Neural progenitor cell (in vitro differentiated cells): ENCODE measurements around the gene LYST. TPM values are rescaled to one million over a fixed set of nuclear protein-coding genes. Genes with fewer than 3 reads are reported as not detected.

Experiments used
- DNase-seq: peaks from one replicate; pipeline ENCODE4 v3.0.0-alpha.2; 2016; ENCODE audit warnings: low spot score
- H2AFZ ChIP-seq: fragments of 200-600 bp; sonication (generic); replicated peaks from 2 replicates; pipeline ENCODE4 v1.6.1; 2016; ENCODE audit warnings: antibody characterized with exemption
- H3F3A ChIP-seq: fragments of 200-600 bp; sonication (generic); 2 replicates; pipeline ENCODE4 v1.6.1; 2016; ENCODE audit warnings: antibody characterized with exemption, low read depth
- H3K27ac ChIP-seq: fragments of 200-600 bp; sonication (generic); 2 replicates; pipeline ENCODE4 v1.5.1; 2016; ENCODE audit warnings: mild to moderate bottlenecking
- H3K27me3 ChIP-seq: fragments of 200-600 bp; sonication (generic); 2 replicates; pipeline ENCODE4 v1.6.1; 2016; ENCODE audit warnings: mild to moderate bottlenecking, moderate library complexity
- H3K36me3 ChIP-seq: fragments of 200-600 bp; sonication (generic); 2 replicates; pipeline ENCODE4 v1.5.1; 2016
- H3K4me1 ChIP-seq: fragments of 200-600 bp; sonication (generic); 2 replicates; pipeline ENCODE4 v1.6.1; 2016; ENCODE audit warnings: mixed run types
- H3K4me2 ChIP-seq: fragments of 200-600 bp; sonication (generic); 2 replicates; pipeline ENCODE4 v1.6.1; 2016
- H3K4me3 ChIP-seq: fragments of 200-600 bp; sonication (generic); 2 replicates; pipeline ENCODE4 v1.5.1; 2016
- H3K79me2 ChIP-seq: fragments of 200-600 bp; sonication (generic); 2 replicates; pipeline ENCODE4 v1.6.1; 2016; ENCODE audit warnings: low read depth
- H3K9ac ChIP-seq: fragments of 200-600 bp; sonication (generic); 2 replicates; pipeline ENCODE4 v1.6.1; 2016
- H3K9me3 ChIP-seq: fragments of 200-600 bp; sonication (generic); 2 replicates; pipeline ENCODE4 v1.5.1; 2016; ENCODE audit warnings: low read depth
- H4K20me1 ChIP-seq: fragments of 200-600 bp; sonication (generic); 2 replicates; pipeline ENCODE4 v1.6.1; 2016; ENCODE audit warnings: low read depth
- H3K27ac Mint-ChIP-seq: 3 replicates; pipeline ENCODE4 v1.8.0; 2021; ENCODE audit warnings: mixed read lengths
- H3K27me3 Mint-ChIP-seq: 2 replicates; pipeline ENCODE4 v1.8.0; 2022; ENCODE audit warnings: low read depth, mild to moderate bottlenecking, inconsistent platforms, moderate library complexity, mixed read lengths; ENCODE audit not compliant: insufficient read depth
- H3K36me3 Mint-ChIP-seq: 3 replicates; pipeline ENCODE4 v1.8.0; 2021; ENCODE audit warnings: mixed read lengths
- H3K4me1 Mint-ChIP-seq: 3 replicates; pipeline ENCODE4 v1.8.0; 2021; ENCODE audit warnings: mixed read lengths
- H3K4me3 Mint-ChIP-seq: 3 replicates; pipeline ENCODE4 v1.8.0; 2021; ENCODE audit warnings: mild to moderate bottlenecking, moderate library complexity, mixed read lengths
- H3K9me3 Mint-ChIP-seq: 3 replicates; pipeline ENCODE4 v1.8.0; 2020; ENCODE audit warnings: mixed read lengths
- EZH2 ChIP-seq: fragments of 200-600 bp; sonication (generic); IDR thresholded peaks from 2 replicates; pipeline ENCODE4 v1.6.1; 2017; ENCODE audit warnings: antibody characterized with exemption, mild to moderate bottlenecking, moderate library complexity
- EZH2phosphoT487 ChIP-seq: fragments of 200-600 bp; sonication (generic); IDR thresholded peaks from 2 replicates; pipeline ENCODE4 v1.6.1; 2017; ENCODE audit warnings: antibody characterized with exemption
- total RNA-seq: library from RNA; depleted of rRNA; stranded (reverse); fragments of >200 nt; gene quantifications from 2 replicates; pipeline ENCODE4 v1.2.3, GENCODE V29; 2015; ENCODE audit warnings: low replicate concordance
- TF ChIP-seq, protein P1 (sequence below): fragments of 200-600 bp; sonication (generic); IDR thresholded peaks from 2 replicates; pipeline ENCODE4 v1.5.1; 2017; ENCODE audit warnings: antibody characterized with exemption, mild to moderate bottlenecking

The LYST gene
- total RNA-seq, 1 donor from 2014 or later, result 0.82 TPM

- Histone ChIP-seq H3K36me3 (no peaks in the 10 kb centered on the region), H3K9ac (no peak overlapping the region), H2AFZ (no peak overlapping the region), H4K20me1 (no peaks in the 10 kb centered on the region), H3K27me3 (peaks cover 39% of the 10 kb centered on the region), H3K27ac (no peak overlapping the region), H3K4me2 (no peak overlapping the region), H3K79me2 (no peaks in the 10 kb centered on the region), H3K4me3 (no peak overlapping the region), H3K9me3 (no peaks in the 10 kb centered on the region), H3K4me1 (peaks cover 5% of the 10 kb centered on the region), H3F3A (peaks cover 13% of the 10 kb centered on the region)
- no peak for DNase-seq
- Mint-ChIP-seq H3K4me1 (peaks cover 12% of the 10 kb centered on the region), H3K4me3 (no peak overlapping the region), H3K36me3 (no peaks in the 10 kb centered on the region), H3K27me3 (peaks cover 13% of the 10 kb centered on the region), H3K9me3 (no peaks in the 10 kb centered on the region), H3K27ac (no peak overlapping the region)
- no peak for TF ChIP-seq EZH2phosphoT487
- no peak for TF ChIP-seq EZH2
- TF ChIP-seq, protein P1, sequence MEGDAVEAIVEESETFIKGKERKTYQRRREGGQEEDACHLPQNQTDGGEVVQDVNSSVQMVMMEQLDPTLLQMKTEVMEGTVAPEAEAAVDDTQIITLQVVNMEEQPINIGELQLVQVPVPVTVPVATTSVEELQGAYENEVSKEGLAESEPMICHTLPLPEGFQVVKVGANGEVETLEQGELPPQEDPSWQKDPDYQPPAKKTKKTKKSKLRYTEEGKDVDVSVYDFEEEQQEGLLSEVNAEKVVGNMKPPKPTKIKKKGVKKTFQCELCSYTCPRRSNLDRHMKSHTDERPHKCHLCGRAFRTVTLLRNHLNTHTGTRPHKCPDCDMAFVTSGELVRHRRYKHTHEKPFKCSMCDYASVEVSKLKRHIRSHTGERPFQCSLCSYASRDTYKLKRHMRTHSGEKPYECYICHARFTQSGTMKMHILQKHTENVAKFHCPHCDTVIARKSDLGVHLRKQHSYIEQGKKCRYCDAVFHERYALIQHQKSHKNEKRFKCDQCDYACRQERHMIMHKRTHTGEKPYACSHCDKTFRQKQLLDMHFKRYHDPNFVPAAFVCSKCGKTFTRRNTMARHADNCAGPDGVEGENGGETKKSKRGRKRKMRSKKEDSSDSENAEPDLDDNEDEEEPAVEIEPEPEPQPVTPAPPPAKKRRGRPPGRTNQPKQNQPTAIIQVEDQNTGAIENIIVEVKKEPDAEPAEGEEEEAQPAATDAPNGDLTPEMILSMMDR, result no peak
Observed at GRCh38 chr1:235861857-235862256, 4.8 kb downstream of the LYST start.

DNA sequence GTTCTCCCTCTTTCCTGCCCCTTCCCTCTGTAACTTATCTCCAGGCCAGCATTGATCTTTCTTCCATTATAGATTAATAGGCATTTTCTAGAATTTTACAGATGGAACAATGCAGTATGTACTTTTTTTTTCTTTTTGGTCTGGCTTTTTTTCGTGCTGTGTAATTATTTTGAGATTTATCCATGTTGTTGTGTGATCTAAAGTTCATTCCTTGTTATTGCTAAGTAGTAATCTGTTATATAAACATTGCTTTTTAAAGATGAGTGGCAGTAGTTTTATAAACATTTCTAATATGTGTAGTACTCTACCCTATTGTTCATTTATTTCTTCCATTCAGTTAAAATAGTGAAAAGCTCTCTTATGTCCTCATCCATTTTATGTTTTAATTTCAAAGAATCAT lies 5.9 kb downstream of the LYST start:
- no peak overlapping the region for H3K4me2 ChIP-seq
- no peak overlapping the region for H2AFZ ChIP-seq
- no peaks in the 10 kb centered on the region for H3K79me2 ChIP-seq
- H3K36me3 ChIP-seq, result no peaks in the 10 kb centered on the region
- H3K36me3 Mint-ChIP-seq, result no peaks in the 10 kb centered on the region
- H3K4me3 ChIP-seq, result no peak overlapping the region
- no peak overlapping the region for H3K27ac Mint-ChIP-seq
- no peak for DNase-seq
- H3K4me3 Mint-ChIP-seq, result no peak overlapping the region
- H3K4me1 Mint-ChIP-seq, result peaks cover 10% of the 10 kb centered on the region
- H3K4me1 ChIP-seq, result peaks cover 5% of the 10 kb centered on the region
- H3F3A ChIP-seq, result peaks cover 5% of the 10 kb centered on the region
- peaks cover 42% of the 10 kb centered on the region for H3K27me3 ChIP-seq
- TF ChIP-seq EZH2, result no peak
- H3K27ac ChIP-seq, result no peak overlapping the region
- no peaks in the 10 kb centered on the region for H3K9me3 Mint-ChIP-seq
- H4K20me1 ChIP-seq, result no peaks in the 10 kb centered on the region
- no peak overlapping the region for H3K9ac ChIP-seq
- no peaks in the 10 kb centered on the region for H3K9me3 ChIP-seq
- H3K27me3 Mint-ChIP-seq, result peaks cover 13% of the 10 kb centered on the region

- Histone ChIP-seq H3K27ac (no peak overlapping the region), H3K4me2 (no peak overlapping the region), H4K20me1 (no peaks in the 10 kb centered on the region), H3K9ac (no peak overlapping the region), H3K27me3 (peaks cover 42% of the 10 kb centered on the region), H3K9me3 (no peaks in the 10 kb centered on the region), H3K4me1 (no peaks in the 10 kb centered on the region), H3F3A (no peaks in the 10 kb centered on the region), H2AFZ (no peak overlapping the region), H3K4me3 (no peak overlapping the region), H3K79me2 (no peaks in the 10 kb centered on the region), H3K36me3 (no peaks in the 10 kb centered on the region)
- no peak for DNase-seq
- TF ChIP-seq EZH2phosphoT487, result no peak
- no peak for TF ChIP-seq EZH2
- TF ChIP-seq, protein P1, result no peak
- peaks cover 9% of the 10 kb centered on the region for H3K27me3 Mint-ChIP-seq
- H3K9me3 Mint-ChIP-seq, result no peaks in the 10 kb centered on the region
- H3K36me3 Mint-ChIP-seq, result no peaks in the 10 kb centered on the region
- H3K27ac Mint-ChIP-seq, result no peak overlapping the region
- peaks cover 2% of the 10 kb centered on the region for H3K4me1 Mint-ChIP-seq
- no peak overlapping the region for H3K4me3 Mint-ChIP-seq
Observed at GRCh38 chr1:235859789-235860188, 6.9 kb downstream of the LYST start.

- peaks cover 1% of the 10 kb centered on the region for H3K27me3 Mint-ChIP-seq
- no peak overlapping the region for H3K4me3 Mint-ChIP-seq
Observed at GRCh38 chr1:235858766-235859165, 7.9 kb downstream of the LYST start.

More at GRCh38 chr1:235858766-235859165, 7.9 kb downstream of the LYST start:
- H3K9me3 Mint-ChIP-seq, result no peaks in the 10 kb centered on the region
- H3K9ac ChIP-seq, result no peak overlapping the region
- no peak overlapping the region for H2AFZ ChIP-seq
- no peak overlapping the region for H3K27ac ChIP-seq
- H3K36me3 Mint-ChIP-seq, result no peaks in the 10 kb centered on the region
- H3K4me2 ChIP-seq, result no peak overlapping the region
- peaks cover 2% of the 10 kb centered on the region for H3K4me1 Mint-ChIP-seq
- H3K4me1 ChIP-seq, result no peaks in the 10 kb centered on the region
- DNase-seq, result no peak
- H3K9me3 ChIP-seq, result no peaks in the 10 kb centered on the region
- TF ChIP-seq EZH2, result no peak
- no peak for TF ChIP-seq EZH2phosphoT487
- TF ChIP-seq, protein P1, result no peak
- H3K79me2 ChIP-seq, result no peaks in the 10 kb centered on the region
- peaks cover 42% of the 10 kb centered on the region for H3K27me3 ChIP-seq
- no peak overlapping the region for H3K4me3 ChIP-seq
- H3K36me3 ChIP-seq, result no peaks in the 10 kb centered on the region
- H3F3A ChIP-seq, result no peaks in the 10 kb centered on the region
- no peaks in the 10 kb centered on the region for H4K20me1 ChIP-seq
- no peak overlapping the region for H3K27ac Mint-ChIP-seq
